CD4-positive, alpha-beta T cell treated with Interleukin-17A for 4 hours (primary cell): ENCODE measurements around the gene CAPZB.

ENCODE experiments used
- DNase-seq: peaks from one replicate; pipeline ENCODE4 v3.0.0-alpha.2; 2020; ENCODE audit warnings: mixed read lengths

CAPZB gene

GRCh38 chr1:19496527-19496874 lies 11.2 kb upstream of the CAPZB start:
- no peak for DNase-seq

- no peak for DNase-seq
Measured at GRCh38 chr1:19495799-19496526, 10.6 kb upstream of the CAPZB start.

- DNase-seq = no peak
Measured at GRCh38 chr1:19495000-19495656, 9.8 kb upstream of the CAPZB start.

- DNase-seq = no peak
Measured at GRCh38 chr1:19493547-19493946, 8.2 kb upstream of the CAPZB start.

GRCh38 chr1:19489996-19490395 lies 4.7 kb upstream of the CAPZB start:
- DNase-seq = no peak

GRCh38 chr1:19488136-19488535 lies 2.8 kb upstream of the CAPZB start:
- DNase-seq = peak; percentile 32

- DNase-seq = no peak
Measured at GRCh38 chr1:19484798-19485361, 459 bp downstream of the CAPZB start.

- DNase-seq = peak; percentile 47
Measured at GRCh38 chr1:19484338-19484797, 971 bp downstream of the CAPZB start.

- DNase-seq = no peak
Measured at GRCh38 chr1:19483691-19484090, 1.6 kb downstream of the CAPZB start.

- peak; percentile 45 for DNase-seq
Measured at GRCh38 chr1:19483261-19483660, 2.1 kb downstream of the CAPZB start.

- no peak for DNase-seq
Measured at GRCh38 chr1:19481826-19482398, 3.4 kb downstream of the CAPZB start.

- DNase-seq = no peak
Measured at GRCh38 chr1:19480282-19480681, 5.1 kb downstream of the CAPZB start.

- DNase-seq = no peak
Measured at GRCh38 chr1:19479351-19480120, 5.8 kb downstream of the CAPZB start.

- DNase-seq = no peak
Measured at GRCh38 chr1:19478322-19478721, 7.0 kb downstream of the CAPZB start.

- peak; percentile 45 for DNase-seq
Measured at GRCh38 chr1:19477284-19478249, 7.8 kb downstream of the CAPZB start.

GRCh38 chr1:19476450-19477190 lies 8.7 kb downstream of the CAPZB start:
- DNase-seq = peak; percentile 45

- no peak for DNase-seq
Measured at GRCh38 chr1:19475296-19475695, 10.0 kb downstream of the CAPZB start.

- DNase-seq = no peak
Measured at GRCh38 chr1:19472174-19472573, 13.2 kb downstream of the CAPZB start.

- no peak for DNase-seq
Measured at GRCh38 chr1:19469004-19469403, 16.3 kb downstream of the CAPZB start.

- peak; percentile 84 for DNase-seq
Measured at GRCh38 chr1:19468397-19468956, 16.9 kb downstream of the CAPZB start.
